ENCODE results near the gene TAS2R1.

DNA sequence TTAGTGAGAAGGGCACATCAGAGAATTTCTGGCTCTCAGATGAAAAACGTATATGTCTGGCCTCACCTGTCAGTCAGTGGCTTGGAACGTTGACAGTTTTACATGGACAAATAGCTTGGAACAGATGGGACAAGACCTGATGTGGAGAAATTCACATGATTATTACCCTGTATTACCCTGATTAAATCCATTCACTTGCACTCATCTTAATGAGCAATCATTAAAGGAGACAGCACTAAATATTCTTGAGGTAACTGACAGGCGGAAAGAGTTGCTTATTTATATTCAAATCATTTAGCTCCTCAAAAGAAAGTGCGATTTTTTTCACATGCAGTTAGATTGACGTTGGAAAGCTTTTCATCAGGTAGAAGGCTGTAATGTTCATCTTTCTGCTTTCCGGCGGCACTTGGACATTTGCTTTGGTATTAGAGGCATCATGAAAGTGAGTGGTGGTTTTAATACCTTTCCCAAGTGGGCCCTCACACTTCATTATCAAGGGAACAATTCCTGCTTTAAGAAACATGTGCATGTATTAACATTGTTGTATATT lies 11.7 kb upstream of the TAS2R1 start:
- TF ChIP-seq, protein P1, sequence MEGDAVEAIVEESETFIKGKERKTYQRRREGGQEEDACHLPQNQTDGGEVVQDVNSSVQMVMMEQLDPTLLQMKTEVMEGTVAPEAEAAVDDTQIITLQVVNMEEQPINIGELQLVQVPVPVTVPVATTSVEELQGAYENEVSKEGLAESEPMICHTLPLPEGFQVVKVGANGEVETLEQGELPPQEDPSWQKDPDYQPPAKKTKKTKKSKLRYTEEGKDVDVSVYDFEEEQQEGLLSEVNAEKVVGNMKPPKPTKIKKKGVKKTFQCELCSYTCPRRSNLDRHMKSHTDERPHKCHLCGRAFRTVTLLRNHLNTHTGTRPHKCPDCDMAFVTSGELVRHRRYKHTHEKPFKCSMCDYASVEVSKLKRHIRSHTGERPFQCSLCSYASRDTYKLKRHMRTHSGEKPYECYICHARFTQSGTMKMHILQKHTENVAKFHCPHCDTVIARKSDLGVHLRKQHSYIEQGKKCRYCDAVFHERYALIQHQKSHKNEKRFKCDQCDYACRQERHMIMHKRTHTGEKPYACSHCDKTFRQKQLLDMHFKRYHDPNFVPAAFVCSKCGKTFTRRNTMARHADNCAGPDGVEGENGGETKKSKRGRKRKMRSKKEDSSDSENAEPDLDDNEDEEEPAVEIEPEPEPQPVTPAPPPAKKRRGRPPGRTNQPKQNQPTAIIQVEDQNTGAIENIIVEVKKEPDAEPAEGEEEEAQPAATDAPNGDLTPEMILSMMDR (IDR thresholded peaks at IDR 0.05), result no peak
- no peak for TF ChIP-seq POLR2AphosphoS5 (IDR thresholded peaks at IDR 0.05)

Measured in sigmoid colon (tissue), 4 donors.